Dedifferentiated amniotic fluid mesenchymal stem cell (primary cell): ENCODE results near the gene EPG5.
"Not testable (repeated sequence)": the region's sequence is repeated elsewhere in the genome, so short reads cannot be mapped to it uniquely, and the experiment has no call there.

Experiments
- DNase-seq: peaks from one replicate; pipeline ENCODE4 v3.0.0-alpha.2; 2016; ENCODE audit errors: extremely low spot score

Gene EPG5

DNA sequence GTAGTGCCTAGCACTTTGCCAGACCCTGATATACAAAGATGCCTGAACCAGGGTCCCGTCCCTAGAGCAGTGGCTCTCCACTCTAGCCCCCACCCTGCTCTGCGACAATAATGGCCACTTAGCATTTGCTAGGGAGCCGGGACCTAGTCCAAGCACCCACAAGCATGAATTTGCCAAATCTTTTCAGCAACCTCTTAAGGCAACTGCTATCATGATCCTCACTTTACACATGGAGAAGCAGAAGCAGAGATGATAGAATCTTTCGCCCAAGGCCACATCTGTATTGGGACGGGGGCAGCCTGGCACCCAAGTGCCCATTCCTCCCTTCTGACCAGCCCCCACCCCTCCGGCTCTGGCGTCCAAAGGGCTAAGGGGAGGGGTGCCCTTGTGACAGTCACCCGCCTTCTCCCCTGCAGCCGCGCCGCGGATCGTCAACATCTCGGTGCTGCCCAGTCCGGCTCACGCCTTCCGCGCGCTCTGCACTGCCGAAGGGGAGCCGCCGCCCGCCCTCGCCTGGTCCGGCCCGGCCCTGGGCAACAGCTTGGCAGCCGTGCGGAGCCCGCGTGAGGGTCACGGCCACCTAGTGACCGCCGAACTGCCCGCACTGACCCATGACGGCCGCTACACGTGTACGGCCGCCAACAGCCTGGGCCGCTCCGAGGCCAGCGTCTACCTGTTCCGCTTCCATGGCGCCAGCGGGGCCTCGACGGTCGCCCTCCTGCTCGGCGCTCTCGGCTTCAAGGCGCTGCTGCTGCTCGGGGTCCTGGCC lies 128.6 kb downstream of the EPG5 start:
- DNase-seq: no peak

DNA sequence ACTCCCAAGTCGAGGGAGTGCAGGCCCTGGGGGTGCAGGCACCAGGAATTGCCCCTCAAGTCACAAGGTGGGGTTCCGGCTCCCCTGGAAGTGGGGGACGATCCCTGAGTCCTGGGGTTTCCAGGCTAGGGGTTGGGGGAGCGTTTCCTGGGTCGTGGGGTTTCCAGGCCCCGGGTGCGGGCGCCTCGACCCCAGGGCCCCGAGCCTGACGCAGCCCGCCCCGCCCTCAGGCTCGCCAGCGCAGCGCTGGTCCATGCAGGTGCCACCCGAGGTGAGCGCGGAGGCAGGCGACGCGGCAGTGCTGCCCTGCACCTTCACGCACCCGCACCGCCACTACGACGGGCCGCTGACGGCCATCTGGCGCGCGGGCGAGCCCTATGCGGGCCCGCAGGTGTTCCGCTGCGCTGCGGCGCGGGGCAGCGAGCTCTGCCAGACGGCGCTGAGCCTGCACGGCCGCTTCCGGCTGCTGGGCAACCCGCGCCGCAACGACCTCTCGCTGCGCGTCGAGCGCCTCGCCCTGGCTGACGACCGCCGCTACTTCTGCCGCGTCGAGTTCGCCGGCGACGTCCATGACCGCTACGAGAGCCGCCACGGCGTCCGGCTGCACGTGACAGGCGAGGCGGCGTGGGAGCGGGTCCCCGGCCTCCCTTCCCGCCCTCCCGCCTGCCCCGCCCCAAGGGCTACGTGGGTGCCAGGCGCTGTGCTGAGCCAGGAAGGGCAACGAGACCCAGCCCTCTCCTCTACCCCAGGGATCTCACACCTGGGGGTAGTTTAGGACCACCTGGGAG lies 129.7 kb downstream of the EPG5 start:
- DNase-seq: no peak

GRCh38 chr18:45836242-45837205 lies 130.6 kb downstream of the EPG5 start:
- DNase-seq: no peak

- DNase-seq: no peak
These were observed 132.0 kb downstream of the EPG5 start for GRCh38 chr18:45835057-45835636.

- no peak for DNase-seq
These were observed 132.8 kb downstream of the EPG5 start for GRCh38 chr18:45834306-45834705.

DNA sequence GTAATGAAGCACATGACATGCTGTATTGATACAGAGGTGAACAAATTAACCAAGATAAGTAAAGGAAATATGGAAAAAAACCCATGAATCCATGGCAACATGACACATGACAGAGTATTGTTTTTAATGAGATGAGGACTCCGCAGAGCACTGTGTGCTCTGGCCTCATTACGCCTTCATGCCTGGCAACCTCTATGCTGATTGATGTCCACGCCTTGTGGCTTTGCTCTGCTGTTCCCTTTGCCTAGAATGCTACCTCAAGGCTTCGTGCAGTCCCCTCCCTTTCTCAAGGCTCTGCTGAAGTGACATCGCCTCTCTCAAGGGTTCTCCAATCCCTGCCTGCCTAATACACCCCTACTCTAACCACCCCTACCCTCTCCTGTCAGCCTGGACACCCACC lies 133.3 kb downstream of the EPG5 start:
- no peak for DNase-seq

GRCh38 chr18:45830917-45831316 lies 136.2 kb downstream of the EPG5 start:
- no peak for DNase-seq

DNA sequence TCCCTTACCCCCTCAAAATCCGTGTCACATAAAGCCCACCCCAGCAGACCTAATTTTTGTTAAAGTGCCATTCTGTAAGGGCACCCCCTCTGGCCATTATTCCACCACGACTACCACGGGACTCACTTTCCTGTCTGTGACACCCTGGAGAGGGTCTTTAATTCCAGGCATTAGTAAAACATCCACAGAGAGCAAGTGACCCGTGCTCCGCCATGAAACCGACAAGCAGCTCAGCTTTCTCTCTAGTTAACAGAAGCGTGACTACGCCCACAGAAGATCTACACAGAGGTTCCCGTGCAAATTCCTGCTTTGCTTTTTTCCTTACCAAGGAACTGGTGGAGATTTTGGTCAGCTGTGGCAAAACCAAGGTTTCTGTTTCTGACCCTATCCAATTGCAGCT lies 137.3 kb downstream of the EPG5 start:
- no peak for DNase-seq

DNA sequence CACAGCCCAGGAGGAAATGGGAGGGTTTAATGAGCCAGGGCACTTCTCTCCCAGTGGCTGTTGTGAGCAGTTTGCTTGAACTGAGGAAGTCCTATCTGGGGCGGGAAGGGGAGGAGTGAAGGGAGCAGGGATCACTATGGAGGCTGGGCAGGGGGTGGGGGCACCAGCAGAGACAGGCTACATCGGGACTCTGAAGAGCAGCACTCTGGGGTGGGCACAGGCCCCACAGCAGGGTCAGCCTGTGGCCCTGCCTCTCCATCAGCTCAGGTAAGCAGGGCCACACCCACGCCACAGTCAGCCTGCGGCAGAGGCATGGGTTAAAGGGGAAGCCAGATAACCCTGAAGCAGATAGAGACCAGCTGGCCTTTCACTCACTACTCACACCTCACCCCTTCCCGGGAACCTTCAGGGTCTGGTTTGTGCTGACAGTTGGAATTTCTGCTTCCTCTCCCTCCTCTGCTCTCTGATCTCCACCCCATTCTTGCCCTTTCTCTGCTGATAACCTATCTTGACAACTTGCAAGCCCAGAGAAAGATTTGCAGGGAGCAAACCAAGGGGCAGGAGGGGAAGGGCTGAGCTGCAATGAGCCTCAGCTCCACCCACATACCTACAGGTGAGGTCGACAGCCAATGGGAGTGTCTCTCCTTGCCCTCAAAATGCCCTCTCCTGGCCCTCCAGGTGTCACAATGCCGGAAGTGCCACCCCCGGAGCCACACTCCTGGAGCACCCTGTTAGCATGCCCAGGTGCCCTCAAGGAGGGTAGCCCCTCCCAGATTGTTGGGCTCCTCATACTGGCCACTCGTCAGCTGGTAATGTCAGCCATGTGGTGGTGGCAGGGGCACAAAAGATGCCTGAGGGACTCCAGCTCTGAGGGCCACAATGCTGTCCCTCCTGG lies 138.0 kb downstream of the EPG5 start:
- DNase-seq: no peak

GRCh38 chr18:45826716-45827115 lies 140.4 kb downstream of the EPG5 start:
- not testable (repeated sequence) for DNase-seq

DNA sequence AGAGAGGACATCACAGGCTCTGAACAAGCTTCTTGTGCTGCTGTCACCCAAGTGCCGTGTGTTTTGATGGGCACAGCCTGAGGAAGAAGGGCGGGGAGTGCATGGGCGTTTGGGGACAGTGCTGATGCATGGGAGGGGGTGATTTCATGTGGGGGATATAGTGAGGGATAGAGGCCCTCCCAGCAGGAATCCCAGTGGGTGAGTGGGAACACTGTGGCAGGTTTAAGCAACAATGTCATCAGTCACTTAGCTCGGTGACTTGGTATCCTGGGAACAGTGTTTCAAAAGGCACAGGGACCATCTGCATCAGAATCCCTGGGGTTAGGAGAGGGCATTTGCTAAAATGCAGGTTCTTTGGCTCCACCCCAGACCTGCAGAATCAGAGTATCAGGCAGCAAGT lies 141.0 kb downstream of the EPG5 start:
- DNase-seq: no peak

GRCh38 chr18:45825258-45826044 lies 141.7 kb downstream of the EPG5 start, which contains the start of gene SIGLEC15:
SIGLEC15 (plus strand) TSS chr18:45825675; CDS start chr18:45825729, 54 bp downstream.
- no peak for DNase-seq

GRCh38 chr18:45821711-45822110 lies 145.4 kb downstream of the EPG5 start:
- DNase-seq: no peak

DNA sequence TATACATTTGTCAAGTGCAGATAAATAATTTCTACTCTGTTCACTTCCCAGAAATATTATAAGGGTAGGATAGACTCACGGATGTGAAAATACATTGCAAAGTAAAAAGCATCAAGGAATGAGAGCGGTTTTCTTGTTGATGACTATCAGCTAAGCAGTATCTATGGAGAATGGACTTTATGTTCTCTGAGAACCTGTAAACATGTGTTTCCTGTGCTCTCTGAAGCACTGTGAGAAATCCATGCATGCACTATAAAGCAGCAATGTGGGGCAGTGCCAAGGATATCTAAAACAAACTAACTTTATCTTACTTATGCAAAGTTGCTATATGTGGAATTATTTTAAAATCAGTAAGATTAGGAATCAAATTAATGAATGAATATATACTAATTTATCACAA lies 146.1 kb downstream of the EPG5 start:
- DNase-seq: no peak

- no peak for DNase-seq
These were observed 146.9 kb downstream of the EPG5 start for GRCh38 chr18:45820106-45820745.

DNA sequence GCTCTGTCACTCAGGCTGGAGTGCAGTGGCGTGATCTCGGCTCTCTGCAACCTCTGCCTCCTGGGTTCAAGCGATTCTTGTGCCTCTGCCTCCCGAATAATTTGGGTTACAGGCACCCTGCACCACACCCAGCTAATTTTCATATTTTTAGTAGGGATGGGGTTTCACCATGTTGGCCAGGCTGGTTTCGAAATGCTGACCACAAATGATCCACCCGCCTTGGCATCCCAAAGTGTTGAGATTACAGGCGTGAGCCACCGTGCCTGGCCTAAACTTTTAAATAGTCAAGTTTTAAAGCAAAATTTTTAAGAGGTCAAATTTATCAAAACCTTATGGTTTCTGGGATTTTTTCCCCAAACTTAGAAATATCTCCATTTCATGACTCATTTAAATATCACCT lies 148.4 kb downstream of the EPG5 start:
- not testable (repeated sequence) for DNase-seq

- DNase-seq: no peak
These were observed 149.6 kb downstream of the EPG5 start for GRCh38 chr18:45817543-45817942.

DNA sequence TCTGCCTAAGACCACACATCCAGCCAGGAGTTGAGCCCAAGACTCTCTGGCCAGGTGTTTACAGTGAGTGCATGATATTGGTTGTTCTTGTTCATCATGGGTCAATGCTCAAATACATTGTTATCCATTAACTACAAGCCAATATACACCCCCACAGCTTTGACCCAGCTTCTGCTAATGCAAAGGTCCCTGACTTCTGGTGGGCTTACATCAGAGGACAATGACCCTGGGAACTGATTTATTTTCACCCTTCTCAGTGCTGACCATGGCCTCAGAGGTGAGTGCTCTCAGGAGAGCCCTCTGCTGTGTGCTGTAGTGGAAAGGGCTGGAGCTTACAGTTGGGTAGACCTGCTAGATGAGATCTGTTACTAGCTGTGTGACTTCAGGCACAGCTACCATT lies 152.4 kb downstream of the EPG5 start:
- DNase-seq: not testable (repeated sequence)

DNA sequence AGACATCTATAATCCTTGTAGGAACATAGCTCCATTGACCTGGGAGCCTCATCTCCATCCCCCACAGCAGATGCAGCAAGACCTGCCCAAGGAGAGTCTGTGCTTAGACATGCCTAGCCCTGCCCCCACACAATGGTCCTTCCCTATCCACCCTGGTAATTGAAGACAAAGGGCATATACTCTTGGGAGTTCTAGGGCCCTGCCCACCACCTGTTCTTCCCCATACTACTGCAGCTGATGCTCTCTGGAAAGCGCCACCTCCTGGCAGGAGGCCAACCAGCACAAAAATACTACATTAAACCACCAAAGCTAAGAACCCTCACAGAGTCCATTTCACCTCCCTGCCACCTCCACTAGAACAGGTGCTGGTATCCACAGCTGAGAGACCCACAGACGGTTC lies 160.0 kb downstream of the EPG5 start:
- DNase-seq: not testable (repeated sequence)
